SK-N-SH (cell line): ENCODE data around the gene ZNF516.

Experiments
- EZH2phosphoT487 ChIP-seq: fragments of 200-600 bp; sonication (generic); IDR thresholded peaks from 2 replicates; pipeline ENCODE4 v1.6.1; 2017; ENCODE audit warnings: low read depth, mixed run types, mild to moderate bottlenecking, antibody characterized with exemption, moderate library complexity, borderline replicate concordance
- GABPA ChIP-seq: IDR thresholded peaks from 2 replicates; pipeline ENCODE4 v1.4.0; 2012; ENCODE audit warnings: low read depth, mild to moderate bottlenecking
- MAX ChIP-seq: IDR thresholded peaks from 2 replicates; pipeline ENCODE4 v1.4.0; 2012; ENCODE audit warnings: low read depth
- MXI1 ChIP-seq: IDR thresholded peaks from 2 replicates; pipeline ENCODE4 v1.6.1; 2012; ENCODE audit warnings: mild to moderate bottlenecking, low read depth, low read length, improper control_type of control experiment
- NFIC ChIP-seq: IDR thresholded peaks from 2 replicates; pipeline ENCODE4 v1.4.0; 2012; ENCODE audit warnings: borderline replicate concordance
- NRF1 ChIP-seq: IDR thresholded peaks from 2 replicates; pipeline ENCODE4 v1.6.1; 2012; ENCODE audit warnings: low read depth, mild to moderate bottlenecking, low read length
- POLR2AphosphoS5 ChIP-seq: IDR thresholded peaks from 2 replicates; pipeline ENCODE4 v1.6.1; 2012; ENCODE audit warnings: low read depth, low read length
- RCOR1 ChIP-seq: fragments of 150-350 bp; IDR thresholded peaks from 2 replicates; pipeline ENCODE4 v1.6.1; 2017; ENCODE audit warnings: antibody characterized with exemption, low read length
- REST ChIP-seq: IDR thresholded peaks from 2 replicates; pipeline ENCODE4 v1.6.1; 2012; ENCODE audit warnings: mild to moderate bottlenecking, low read depth, low read length, moderate library complexity
- RFX5 ChIP-seq: IDR thresholded peaks from 2 replicates; pipeline ENCODE4 v1.6.1; 2012; ENCODE audit warnings: mild to moderate bottlenecking, improper control_type of control experiment, low read length
- SIN3A ChIP-seq: IDR thresholded peaks from 2 replicates; pipeline ENCODE4 v1.6.1; 2012; ENCODE audit warnings: low read depth, mild to moderate bottlenecking, low read length, moderate library complexity, borderline replicate concordance
- SMC3 ChIP-seq: IDR thresholded peaks from 2 replicates; pipeline ENCODE4 v1.6.1; 2012; ENCODE audit warnings: low read depth, low read length, improper control_type of control experiment
- TF ChIP-seq, protein P1 (sequence below): fragments of 200-600 bp; sonication (generic); IDR thresholded peaks from 2 replicates; pipeline ENCODE4 v1.6.1; 2017; ENCODE audit warnings: antibody characterized with exemption, mild to moderate bottlenecking, moderate library complexity

DNA sequence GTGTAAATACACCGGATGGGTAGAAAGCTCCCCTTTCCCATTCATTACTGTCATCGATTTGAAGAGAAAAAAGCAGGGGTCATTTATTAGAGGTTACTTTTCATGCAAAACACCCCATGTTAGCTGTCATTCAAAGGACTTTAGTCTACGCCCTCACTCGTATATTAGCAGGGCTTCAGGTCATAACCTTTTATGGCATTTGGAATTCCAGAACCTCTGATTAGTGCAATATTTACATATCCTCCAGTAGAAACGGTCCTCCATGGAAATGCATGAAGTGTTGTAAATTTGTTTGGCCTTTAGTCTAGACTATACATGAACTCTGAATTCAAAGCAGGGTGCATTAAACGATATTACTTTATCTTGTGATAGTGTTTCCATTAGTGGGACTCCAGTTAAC is 180.5 kb downstream of the ZNF516 start:
- TF ChIP-seq, protein P1, sequence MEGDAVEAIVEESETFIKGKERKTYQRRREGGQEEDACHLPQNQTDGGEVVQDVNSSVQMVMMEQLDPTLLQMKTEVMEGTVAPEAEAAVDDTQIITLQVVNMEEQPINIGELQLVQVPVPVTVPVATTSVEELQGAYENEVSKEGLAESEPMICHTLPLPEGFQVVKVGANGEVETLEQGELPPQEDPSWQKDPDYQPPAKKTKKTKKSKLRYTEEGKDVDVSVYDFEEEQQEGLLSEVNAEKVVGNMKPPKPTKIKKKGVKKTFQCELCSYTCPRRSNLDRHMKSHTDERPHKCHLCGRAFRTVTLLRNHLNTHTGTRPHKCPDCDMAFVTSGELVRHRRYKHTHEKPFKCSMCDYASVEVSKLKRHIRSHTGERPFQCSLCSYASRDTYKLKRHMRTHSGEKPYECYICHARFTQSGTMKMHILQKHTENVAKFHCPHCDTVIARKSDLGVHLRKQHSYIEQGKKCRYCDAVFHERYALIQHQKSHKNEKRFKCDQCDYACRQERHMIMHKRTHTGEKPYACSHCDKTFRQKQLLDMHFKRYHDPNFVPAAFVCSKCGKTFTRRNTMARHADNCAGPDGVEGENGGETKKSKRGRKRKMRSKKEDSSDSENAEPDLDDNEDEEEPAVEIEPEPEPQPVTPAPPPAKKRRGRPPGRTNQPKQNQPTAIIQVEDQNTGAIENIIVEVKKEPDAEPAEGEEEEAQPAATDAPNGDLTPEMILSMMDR = no peak
- TF ChIP-seq MAX (no peak), EZH2phosphoT487 (no peak), SIN3A (no peak), SMC3 (no peak), RCOR1 (no peak), POLR2AphosphoS5 (no peak), GABPA (no peak), REST (no peak), RFX5 (no peak), NRF1 (no peak), MXI1 (no peak), NFIC (no peak)
